ENCODE results near the gene TIGD2. TPM values are rescaled to one million over a fixed set of nuclear protein-coding genes. Genes with fewer than 3 reads are reported as not detected.

TIGD2 gene
- total and polyA plus RNA-seq, 2 donors (not counting 3 experiments of a cell fraction or from before 2014, with no cell fraction given), result 1.1 to 5.0 TPM

GRCh38 chr4:89078300-89078699 is 33.0 kb upstream of the TIGD2 start:
- ChIA-PET POLR2A (no interaction called here), CTCF (no interaction called here)
- H3K9me1 ChIP-seq (replicated peaks; ENCODE audit: control insufficient read depth, extremely low read depth, insufficient read depth, low read length), result no peaks in the 10 kb centered on the region
- TF ChIP-seq POLR2A (IDR thresholded peaks at IDR 0.05; ENCODE audit: low read depth, low read length), result no peak
- no peak for TF ChIP-seq POLR2AphosphoS5 (IDR thresholded peaks at IDR 0.05; ENCODE audit: insufficient read depth, low read depth, low read length)
- no peak for TF ChIP-seq MAX (IDR thresholded peaks at IDR 0.05; ENCODE audit: insufficient read depth, insufficient read length)
- H3K9ac ChIP-seq (replicated peaks; ENCODE audit: extremely low read depth, insufficient read depth, low read length), result no peak overlapping the region
- DNase-seq (ENCODE audit: low read depth, low spot score), result no peak
- H3K36me3 ChIP-seq (ENCODE audit: control insufficient read depth in 2 of 2, extremely low read depth in 1 of 2, insufficient read depth in 2 of 2, low read length in 2 of 2), result no peaks in the 10 kb centered on the region
- no peak overlapping the region for H2AFZ ChIP-seq (ENCODE audit: low read depth, low read length)
- no peaks in the 10 kb centered on the region for H3K79me2 ChIP-seq (ENCODE audit: control insufficient read depth, insufficient read depth, low read length)
- BruUV-seq (replicated peaks), result no TSS peak
- FAIRE-seq, result no peak
- no peaks in the 10 kb centered on the region for H3K4me1 ChIP-seq (ENCODE audit: control insufficient read depth, extremely low read depth, insufficient read depth, low read length)
- H3K27me3 ChIP-seq (ENCODE audit: control insufficient read depth in 2 of 2, insufficient read depth in 2 of 2, low read length in 2 of 2), result peaks cover 9 to 19% of the 10 kb centered on the region in 2 experiments
- H3K27ac ChIP-seq (ENCODE audit: insufficient read depth, low read depth, low read length), result no peak overlapping the region
- no peaks in the 10 kb centered on the region for H3K9me3 ChIP-seq (replicated peaks; ENCODE audit: control insufficient read depth, insufficient read depth, low read length)
- no peak overlapping the region for H3K4me2 ChIP-seq (ENCODE audit: insufficient read depth, low read length)
- H4K20me1 ChIP-seq (replicated peaks; ENCODE audit: control insufficient read depth, extremely low read depth, insufficient read depth, low read length), result no peaks in the 10 kb centered on the region
- no peak overlapping the region for H3K4me3 ChIP-seq (replicated peaks in 1 of 3; ENCODE audit: insufficient read depth in 1 of 3, low read depth in 1 of 3, low read length in 3 of 3)
- intact Hi-C loops (cut with micrococcal nuclease) (no loop called here), dilution Hi-C loops (cut with MboI; ENCODE audit: extremely low pct_ligation_motif_present, low sequenced_read_pairs) (no loop called here)

- POLR2A ChIA-PET, result no interaction called here
- Histone ChIP-seq H3K9ac (replicated peaks; ENCODE audit: extremely low read depth, insufficient read depth, low read length) (no peak overlapping the region), H3K79me2 (ENCODE audit: control insufficient read depth, insufficient read depth, low read length) (no peaks in the 10 kb centered on the region), H3K4me3 (replicated peaks in 1 of 3; ENCODE audit: insufficient read depth in 1 of 3, low read depth in 1 of 3, low read length in 3 of 3) (no peak overlapping the region), H2AFZ (ENCODE audit: low read depth, low read length) (no peak overlapping the region), H3K27ac (ENCODE audit: insufficient read depth, low read depth, low read length) (no peak overlapping the region), H4K20me1 (replicated peaks; ENCODE audit: control insufficient read depth, extremely low read depth, insufficient read depth, low read length) (no peaks in the 10 kb centered on the region), H3K9me1 (replicated peaks; ENCODE audit: control insufficient read depth, extremely low read depth, insufficient read depth, low read length) (no peaks in the 10 kb centered on the region), H3K9me3 (replicated peaks; ENCODE audit: control insufficient read depth, insufficient read depth, low read length) (no peaks in the 10 kb centered on the region), H3K27me3 (ENCODE audit: control insufficient read depth in 2 of 2, insufficient read depth in 2 of 2, low read length in 2 of 2) (peaks cover 8 to 13% of the 10 kb centered on the region in 2 experiments), H3K4me2 (ENCODE audit: insufficient read depth, low read length) (no peak overlapping the region), H3K4me1 (ENCODE audit: control insufficient read depth, extremely low read depth, insufficient read depth, low read length) (no peaks in the 10 kb centered on the region), H3K36me3 (ENCODE audit: control insufficient read depth in 2 of 2, extremely low read depth in 1 of 2, insufficient read depth in 2 of 2, low read length in 2 of 2) (no peaks in the 10 kb centered on the region)
- no TSS peak for BruUV-seq (replicated peaks)
- CTCF ChIA-PET, result no interaction called here
- DNase-seq (ENCODE audit: low read depth, low spot score) (no peak), FAIRE-seq (no peak)
- TF ChIP-seq CTCF (IDR thresholded peaks at IDR 0.05; ENCODE audit: extremely low read depth in 1 of 2, insufficient read depth in 1 of 2, low read depth in 1 of 2, low read length in 2 of 2), result no peak
- TF ChIP-seq GATA2 (IDR thresholded peaks at IDR 0.05; ENCODE audit: insufficient read depth, insufficient read length, low read depth, low read length), result no peak
- no peak for TF ChIP-seq MYC (IDR thresholded peaks at IDR 0.05; ENCODE audit: low read depth, low read length)
- TF ChIP-seq EZH2 (IDR thresholded peaks at IDR 0.05; ENCODE audit: borderline replicate concordance, low read depth, low read length, severe bottlenecking), result no peak
- TF ChIP-seq JUN (IDR thresholded peaks at IDR 0.05; ENCODE audit: borderline replicate concordance, insufficient read depth, insufficient read length, low read depth), result no peak
- TF ChIP-seq POLR2AphosphoS5 (IDR thresholded peaks at IDR 0.05; ENCODE audit: insufficient read depth, low read depth, low read length), result no peak
- no peak for TF ChIP-seq MAX (IDR thresholded peaks at IDR 0.05; ENCODE audit: insufficient read depth, insufficient read length)
- no peak for TF ChIP-seq POLR2A (IDR thresholded peaks at IDR 0.05; ENCODE audit: low read depth, low read length)
- no peak for TF ChIP-seq FOS (IDR thresholded peaks at IDR 0.05; ENCODE audit: borderline replicate concordance, insufficient read depth, low read length)
- intact Hi-C loops (cut with micrococcal nuclease) (no loop called here), dilution Hi-C loops (cut with MboI; ENCODE audit: extremely low pct_ligation_motif_present, low sequenced_read_pairs) (no loop called here)
These were observed 12.3 kb upstream of the TIGD2 start for GRCh38 chr4:89099034-89099433.
